SH-SY5Y (cell line): Measurements from ENCODE around the gene PHACTR1.

Experiments
- GATA2 ChIP-seq: IDR thresholded peaks from 2 replicates; pipeline ENCODE4 v1.6.1; 2011; ENCODE audit warnings: mild to moderate bottlenecking, low read depth, low read length
- GATA3 ChIP-seq: IDR thresholded peaks from 2 replicates; pipeline ENCODE4 v1.6.1; 2011; ENCODE audit warnings: low read depth, mild to moderate bottlenecking, low read length, moderate library complexity

DNA sequence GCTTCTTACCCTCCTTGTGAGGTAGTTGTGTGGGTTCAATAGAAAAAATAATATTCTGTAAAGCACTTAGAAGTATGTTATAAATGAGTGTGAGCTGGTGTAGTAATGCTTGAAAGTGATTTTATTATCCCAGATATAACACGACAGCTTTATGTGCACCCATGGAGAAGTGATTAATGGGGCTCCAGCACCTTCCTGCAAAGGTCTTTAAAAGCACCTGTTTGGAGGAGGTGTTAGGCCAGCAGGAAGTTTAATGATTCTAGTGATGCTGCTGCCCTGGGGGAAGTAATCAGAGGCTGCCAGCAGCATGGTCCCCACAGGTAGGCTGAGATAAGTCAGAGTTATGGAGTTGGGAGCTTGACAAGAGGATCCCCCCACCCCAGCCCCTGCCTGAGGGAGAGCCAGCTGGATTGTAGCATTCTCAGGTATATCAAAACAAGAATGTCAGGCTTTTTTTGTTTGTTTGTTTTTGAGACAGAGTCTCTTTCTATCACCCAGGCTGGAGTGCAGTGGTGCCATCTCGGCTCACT, 166.3 kb downstream of the PHACTR1 start:
- TF ChIP-seq GATA2, result no peak
- TF ChIP-seq GATA3, result no peak
